Left ventricle myocardium inferior (tissue), 1 donor: ENCODE data around the gene LUZP4. TPM values are rescaled to one million over a fixed set of nuclear protein-coding genes. Genes with fewer than 3 reads are reported as not detected.

Source experiments
- DNase-seq: peaks from one replicate; pipeline ENCODE4 v3.0.0-alpha.2; 2020
- H3K27ac ChIP-seq: fragments of 200-600 bp; replicated peaks from 2 replicates; pipeline ENCODE4 v1.8.0; 2021
- H3K27me3 ChIP-seq: fragments of 200-600 bp; 2 replicates; pipeline ENCODE4 v1.8.0; 2021; ENCODE audit warnings: low read depth
- H3K36me3 ChIP-seq: fragments of 200-600 bp; 2 replicates; pipeline ENCODE4 v1.8.0; 2021
- H3K4me1 ChIP-seq: fragments of 200-600 bp; 2 replicates; pipeline ENCODE4 v1.8.0; 2021
- H3K4me3 ChIP-seq: fragments of 200-600 bp; 2 replicates; pipeline ENCODE4 v1.8.0; 2021; ENCODE audit warnings: mild to moderate bottlenecking, moderate library complexity
- H3K9me3 ChIP-seq: fragments of 200-600 bp; replicated peaks from 2 replicates; pipeline ENCODE4 v1.8.0; 2021
- CTCF ChIP-seq: fragments of 200-600 bp; IDR thresholded peaks from 2 replicates; pipeline ENCODE4 v1.8.0; 2021; ENCODE audit warnings: antibody characterized with exemption, mild to moderate bottlenecking, borderline replicate concordance
- intact Hi-C: fragments of 100-400 bp; cut with micrococcal nuclease; formaldehyde crosslinking; loops from one replicate; pipeline ENCODE4 v1.11.0; 2022
- total RNA-seq: library from RNA; stranded (reverse); fragmentation: NEBNext Ultra II Directional; extraction: Animal tissue kit (Norgen Biotek cat#: 25700); gene quantifications from one replicate; pipeline ENCODE4 v1.2.1, GENCODE V29; 2021
- donor health status: DM: no; HTN: yes; CAD: no; lungs with severe emphysema.

LUZP4 gene
- total RNA-seq, 1 donor from 2014 or later, result not detected

GRCh38 chrX:115348446-115349225 lies 59.1 kb downstream of the LUZP4 start:
- no peak overlapping the region for H3K27ac ChIP-seq
- H3K4me3 ChIP-seq, result no peak overlapping the region
- TF ChIP-seq CTCF, result no peak
- no peaks in the 10 kb centered on the region for H3K36me3 ChIP-seq
- intact Hi-C loops, result no loop called here
- no peaks in the 10 kb centered on the region for H3K27me3 ChIP-seq
- no peak for DNase-seq
- no peaks in the 10 kb centered on the region for H3K9me3 ChIP-seq
- peaks cover 18% of the 10 kb centered on the region for H3K4me1 ChIP-seq

DNA sequence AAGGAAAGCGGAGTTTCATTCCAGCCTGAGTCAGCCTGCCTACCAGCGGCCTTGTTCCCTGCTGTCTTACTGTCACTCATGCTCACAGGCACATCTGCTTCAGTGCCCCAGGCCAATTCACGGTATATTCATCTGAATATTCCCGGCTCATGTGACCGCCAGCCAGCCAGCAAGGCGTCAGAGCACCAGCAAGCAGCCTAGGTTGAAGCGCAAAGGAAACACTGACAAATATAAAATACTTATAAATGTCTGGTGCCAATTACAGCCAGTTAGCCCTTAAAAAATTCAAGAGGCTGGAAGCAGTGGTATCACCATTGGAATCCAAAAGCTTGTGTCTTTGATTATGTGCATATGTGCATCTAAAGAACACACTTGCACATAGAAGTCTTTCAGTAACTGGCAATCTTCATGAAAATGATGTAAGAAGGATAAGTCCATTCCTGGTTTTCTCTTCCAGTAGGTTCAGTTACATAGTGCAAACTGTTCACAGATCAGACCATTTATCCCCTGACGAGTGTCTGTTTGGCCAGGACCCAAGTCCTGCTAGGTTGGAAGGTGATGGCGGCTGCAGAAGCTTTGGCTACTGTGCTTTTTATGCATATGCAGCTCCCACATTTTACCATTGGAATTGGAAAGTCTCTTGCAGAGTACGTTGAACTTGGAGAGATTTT lies 61.3 kb downstream of the LUZP4 start:
- Histone ChIP-seq H3K27ac (no peak overlapping the region), H3K4me1 (peaks cover 3% of the 10 kb centered on the region), H3K36me3 (no peaks in the 10 kb centered on the region), H3K4me3 (no peak overlapping the region), H3K27me3 (no peaks in the 10 kb centered on the region), H3K9me3 (no peaks in the 10 kb centered on the region)
- DNase-seq, result no peak
- intact Hi-C loops, result no loop called here
- TF ChIP-seq CTCF, result no peak

DNA sequence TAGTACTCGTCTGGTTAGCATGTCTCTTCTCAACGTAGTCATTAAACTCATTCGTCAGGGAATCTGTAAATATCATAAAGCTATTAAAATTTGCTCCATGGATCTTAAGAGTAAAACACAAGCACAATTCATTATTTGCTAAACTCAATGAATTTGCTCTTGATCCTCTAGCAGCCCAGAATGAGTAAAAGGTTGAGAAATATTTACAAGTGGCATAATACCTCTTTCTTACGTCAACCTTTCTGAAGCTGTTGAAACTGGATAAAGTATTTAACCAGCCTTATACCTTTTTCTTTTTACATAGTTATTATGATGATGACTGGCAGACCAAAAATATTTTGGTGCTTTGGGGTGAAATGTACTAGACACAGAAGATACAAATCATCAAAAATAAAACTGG lies 66.9 kb downstream of the LUZP4 start:
- H3K27me3 ChIP-seq, result no peaks in the 10 kb centered on the region

More for the DNA sequence above, 66.9 kb downstream of the LUZP4 start:
- intact Hi-C loops, result no loop called here
- no peak overlapping the region for H3K4me3 ChIP-seq
- H3K9me3 ChIP-seq, result no peaks in the 10 kb centered on the region
- no peak overlapping the region for H3K27ac ChIP-seq
- no peaks in the 10 kb centered on the region for H3K4me1 ChIP-seq
- DNase-seq, result no peak
- H3K36me3 ChIP-seq, result no peaks in the 10 kb centered on the region
- no peak for TF ChIP-seq CTCF

Other genes with a start within 250 kb of the LUZP4 start
- not detected for gene RBMXL3, start 100.3 kb upstream of the LUZP4 start, total RNA-seq
- 1.0 TPM for gene LRCH2, start 55.6 kb upstream of the LUZP4 start, total RNA-seq